Left lung (tissue), 10 donors: ENCODE measurements around the gene BCL11B. TPM values are rescaled to one million over a fixed set of nuclear protein-coding genes. Genes with fewer than 3 reads are reported as not detected.
A peak's percentile ranks its signal among the peaks of the same experiment; 100 is the strongest.

Source experiments
- ATAC-seq: fragments of 200-7000 bp; cut with Tn5 transposase; one replicate; pipeline ENCODE4 v1.9.1; 2020; ENCODE audit warnings: moderate library complexity
- DNase-seq, 4 donors: peaks; one replicate each; pipeline ENCODE4 v3.0.0-alpha.2; 2013 to 2020
- H3K27ac ChIP-seq, 2 donors: fragments of 200-600 bp; sonication (generic) in 1 of 2; one replicate each; pipeline versions ENCODE4 v1.5.0 to v1.8.0; 2020 to 2021
- H3K27me3 ChIP-seq, 2 donors: fragments of 200-600 bp; sonication (generic) in 1 of 2; one replicate each; pipeline versions ENCODE4 v1.5.0 to v1.8.0; 2020 to 2021
- H3K36me3 ChIP-seq, 2 donors: fragments of 200-600 bp; sonication (generic) in 1 of 2; one replicate each; pipeline versions ENCODE4 v1.5.0 to v1.8.0; 2020 to 2021
- H3K4me1 ChIP-seq, 2 donors: fragments of 200-600 bp; one replicate each; pipeline ENCODE4 v1.8.0; 2021
- H3K4me3 ChIP-seq, 2 donors: fragments of 200-600 bp; sonication (generic) in 1 of 2; one replicate each; pipeline versions ENCODE4 v1.5.0 to v1.8.0; 2020 to 2021; ENCODE audit warnings: mild to moderate bottlenecking in 1 of 2
- H3K9me3 ChIP-seq, 2 donors: fragments of 200-600 bp; sonication (generic) in 1 of 2; one replicate each; pipeline versions ENCODE4 v1.5.0 to v1.8.0; 2020 to 2021
- CTCF ChIP-seq, 2 donors: fragments of 200-600 bp; sonication (generic) in 1 of 2; IDR thresholded peaks; one replicate each; pipeline versions ENCODE4 v1.5.0 to v1.8.0; 2021; ENCODE audit warnings: antibody characterized with exemption in 2 of 2
- intact Hi-C, 2 donors: fragments of 100-400 bp; cut with DNase I; formaldehyde crosslinking; loops; one replicate each; pipeline versions ENCODE4 v1.11.2 to v1.14.2; 2022
- polyA plus RNA-seq, 6 donors: library from polyadenylated mRNA; unstranded; fragments of 120-200 nt; gene quantifications; one replicate each; pipeline ENCODE4 v1.2.1, GENCODE V29; 2013; ENCODE audit not compliant: insufficient read length in 6 of 6
- total RNA-seq, 2 donors: library from RNA; stranded (reverse); fragmentation: NEBNext Ultra II Directional; extraction: Animal tissue kit (Norgen Biotek cat#: 25700); gene quantifications; one replicate each; pipeline ENCODE4 v1.2.1, GENCODE V29; 2021
- donor health status: DM: no; HTN: yes; CAD: no.
- donor health status: DM: no; HTN: no; CAD: no.

BCL11B gene
- total and polyA plus RNA-seq, 8 donors: 1.4 to 3.6 (median 3.2) TPM

- no peaks in the 10 kb centered on the region for H3K4me1 ChIP-seq
- intact Hi-C loops: no loop called here
- ATAC-seq (no peak), DNase-seq (no peak)
- TF ChIP-seq CTCF (IDR thresholded peaks at IDR 0.05): no peak
- no peaks in the 10 kb centered on the region for H3K36me3 ChIP-seq
- no peaks in the 10 kb centered on the region for H3K9me3 ChIP-seq
- peaks cover 25 to 94% of the 10 kb centered on the region in 2 donors for H3K27me3 ChIP-seq
- peak overlapping the region in 1 of 2 donors; percentile 0 for H3K4me3 ChIP-seq
- peak overlapping the region in 1 of 2 donors; percentile 37 for H3K27ac ChIP-seq
Observed at GRCh38 chr14:99246536-99247097, 25.4 kb downstream of the BCL11B start.

- no peaks in the 10 kb centered on the region for H3K9me3 ChIP-seq
- no peak for TF ChIP-seq CTCF (IDR thresholded peaks at IDR 0.05)
- H3K27me3 ChIP-seq: peaks cover 25 to 94% of the 10 kb centered on the region in 2 donors
- H3K4me3 ChIP-seq: peak overlapping the region in 1 of 2 donors; percentile 0
- H3K36me3 ChIP-seq: no peaks in the 10 kb centered on the region
- intact Hi-C loops: no loop called here
- peak overlapping the region in 1 of 2 donors; percentile 37 for H3K27ac ChIP-seq
- DNase-seq (no peak), ATAC-seq (peak; percentile 12)
- H3K4me1 ChIP-seq: no peaks in the 10 kb centered on the region
Observed at GRCh38 chr14:99245564-99246511, 26.2 kb downstream of the BCL11B start.

- Histone ChIP-seq H3K36me3 (no peaks in the 10 kb centered on the region), H3K4me3 (no peak overlapping the region), H3K9me3 (no peaks in the 10 kb centered on the region), H3K4me1 (no peaks in the 10 kb centered on the region), H3K27ac (no peak overlapping the region), H3K27me3 (peaks cover 25 to 95% of the 10 kb centered on the region in 2 donors)
- ATAC-seq: no peak
- no peak for DNase-seq
- intact Hi-C loops: no loop called here
- no peak for TF ChIP-seq CTCF (IDR thresholded peaks at IDR 0.05)
Observed at GRCh38 chr14:99244941-99245563, 26.9 kb downstream of the BCL11B start.

GRCh38 chr14:99244367-99244901 lies 27.6 kb downstream of the BCL11B start:
- DNase-seq (no peak), ATAC-seq (no peak)
- H3K4me1 ChIP-seq: no peaks in the 10 kb centered on the region
- intact Hi-C loops: no loop called here
- no peaks in the 10 kb centered on the region for H3K36me3 ChIP-seq
- H3K4me3 ChIP-seq: no peak overlapping the region
- H3K9me3 ChIP-seq: no peaks in the 10 kb centered on the region
- no peak for TF ChIP-seq CTCF (IDR thresholded peaks at IDR 0.05)
- H3K27ac ChIP-seq: no peak overlapping the region
- H3K27me3 ChIP-seq: peaks cover 25 to 95% of the 10 kb centered on the region in 2 donors
